Body of pancreas (tissue), 4 donors: ENCODE measurements around the gene GOLGA7B. TPM values are rescaled to one million over a fixed set of nuclear protein-coding genes. Genes with fewer than 3 reads are reported as not detected.

Experiments
- ATAC-seq: fragments of 150-250 bp; one replicate; pipeline ENCODE4 v1.9.1; 2016
- DNase-seq, 4 donors: peaks; one replicate each; pipeline ENCODE4 v3.0.0-alpha.2; 2019
- H3K27ac ChIP-seq, 4 donors: fragments of 200-600 bp; sonication (generic); 1 replicate in 3 of 4; 2 replicates in 1 of 4; pipeline versions ENCODE4 v1.5.1 to v1.6.1; 2016 to 2019; ENCODE audit warnings: mild to moderate bottlenecking in 1 of 4, mixed read lengths in 1 of 4, moderate library complexity in 1 of 4
- H3K27me3 ChIP-seq, 2 donors: fragments of 200-600 bp; sonication (generic); one replicate each; pipeline ENCODE4 v1.6.0; 2016; ENCODE audit warnings: mild to moderate bottlenecking in 1 of 2
- H3K36me3 ChIP-seq, 2 donors: fragments of 200-600 bp; sonication (generic); replicated peaks in 1 of 2; 2 replicates each; pipeline ENCODE4 v1.5.1; 2016; ENCODE audit warnings: low read depth in 2 of 2; ENCODE audit not compliant: insufficient read depth in 1 of 2
- H3K4me1 ChIP-seq: fragments of 200-600 bp; sonication (generic); one replicate; pipeline ENCODE4 v1.6.0; 2016
- H3K4me3 ChIP-seq, 2 donors: fragments of 200-600 bp; sonication (generic); 1 replicate in 1 of 2; 2 replicates in 1 of 2; pipeline ENCODE4 v1.5.1; 2016 to 2019
- H3K9me3 ChIP-seq, 3 donors: fragments of 200-600 bp; sonication (generic); 1 replicate in 2 of 3; 2 replicates in 1 of 3; pipeline ENCODE4 v1.5.1; 2016
- CTCF ChIP-seq, 7 experiments: fragments of 450-650 bp in 4 of 7; fragments of 200-600 bp in 3 of 7; sonication (generic) in 3 of 7; IDR thresholded peaks; one replicate each; pipeline ENCODE4 v1.5.1; 2016 to 2019; ENCODE audit warnings: antibody characterized with exemption in 7 of 7
- POLR2A ChIP-seq, 3 donors: fragments of 450-650 bp; IDR thresholded peaks; one replicate each; pipeline ENCODE4 v1.6.1; 2016; ENCODE audit warnings: antibody characterized with exemption in 3 of 3, mild to moderate bottlenecking in 2 of 3
- WGBS, 2 donors: methylation state at CpG; one replicate each; pipeline ENCODE4 v1.1.5; 2017; 5-methylcytosine and 5-hydroxymethylcytosine counted together
- intact Hi-C: fragments of 100-400 bp; cut with DNase I; formaldehyde crosslinking; loops from one replicate; pipeline ENCODE4 v1.15.1; 2023
- total RNA-seq, 2 donors: library from RNA; depleted of rRNA; stranded (reverse); fragments of >200 nt; gene quantifications; one replicate each; pipeline ENCODE4 v1.1.0, GENCODE V29; 2016

The GOLGA7B gene
- total RNA-seq, 2 donors from 2014 or later, result 9.1 to 12.5 TPM

GRCh38 chr10:97822261-97822687 lies 27.4 kb upstream of the GOLGA7B start:
- intact Hi-C loops, result no loop called here
- Histone ChIP-seq H3K4me1 (no peaks in the 10 kb centered on the region), H3K9me3 (no peaks in the 10 kb centered on the region), H3K36me3 (no peaks in the 10 kb centered on the region), H3K27ac (peak overlapping the region in 1 of 4 donors; percentile 34), H3K27me3 (no peaks in the 10 kb centered on the region), H3K4me3 (no peak overlapping the region)
- ATAC-seq (peak; percentile 59), DNase-seq (peak; percentile 15 to 57 (median 47))
- TF ChIP-seq POLR2A (IDR thresholded peaks at IDR 0.05) (no peak), CTCF (IDR thresholded peaks at IDR 0.05) (no peak)
- WGBS, 2 donors, result 62 to 67% methylated on average over 1 to 10 of the region's 10 CpGs

GRCh38 chr10:97823734-97824133 lies 25.9 kb upstream of the GOLGA7B start:
- ATAC-seq, result no peak
- 84 to 87% methylated on average over 8 to 12 of the region's 12 CpGs for WGBS, 2 donors
- no peaks in the 10 kb centered on the region for H3K9me3 ChIP-seq
- H3K27ac ChIP-seq, result no peak overlapping the region
- no peaks in the 10 kb centered on the region for H3K4me1 ChIP-seq
- H3K4me3 ChIP-seq, result no peak overlapping the region
- no peaks in the 10 kb centered on the region for H3K27me3 ChIP-seq
- intact Hi-C loops, result no loop called here
- TF ChIP-seq CTCF (IDR thresholded peaks at IDR 0.05) (no peak), POLR2A (IDR thresholded peaks at IDR 0.05) (no peak)
- no peaks in the 10 kb centered on the region for H3K36me3 ChIP-seq
- peak in 2 of 4 donors; percentile 24 to 28 for DNase-seq

GRCh38 chr10:97825020-97825760 lies 24.5 kb upstream of the GOLGA7B start:
- Histone ChIP-seq H3K27me3 (no peaks in the 10 kb centered on the region), H3K4me3 (no peak overlapping the region), H3K9me3 (no peaks in the 10 kb centered on the region), H3K27ac (no peak overlapping the region), H3K36me3 (no peaks in the 10 kb centered on the region), H3K4me1 (peaks cover 4% of the 10 kb centered on the region)
- no peak for TF ChIP-seq CTCF (IDR thresholded peaks at IDR 0.05)
- TF ChIP-seq POLR2A (IDR thresholded peaks at IDR 0.05), result no peak
- ATAC-seq, result no peak
- WGBS, 2 donors, result 86 to 90% methylated on average over 12 of the region's 12 CpGs
- intact Hi-C loops, result no loop called here
- no peak for DNase-seq

- Histone ChIP-seq H3K27ac (no peak overlapping the region), H3K9me3 (no peaks in the 10 kb centered on the region), H3K36me3 (no peaks in the 10 kb centered on the region), H3K4me1 (peaks cover 10% of the 10 kb centered on the region), H3K27me3 (no peaks in the 10 kb centered on the region), H3K4me3 (no peak overlapping the region)
- DNase-seq (no peak), ATAC-seq (no peak)
- 73 to 91% methylated on average over 1 of the region's 1 CpG for WGBS, 2 donors
- TF ChIP-seq CTCF (IDR thresholded peaks at IDR 0.05) (no peak), POLR2A (IDR thresholded peaks at IDR 0.05) (no peak)
- intact Hi-C loops, result no loop called here
Measured at GRCh38 chr10:97826892-97827291, 22.8 kb upstream of the GOLGA7B start.
